ENCODE results near the gene COBL.

Gene COBL

GRCh38 chr7:51274001-51274400 is 42.6 kb downstream of the COBL start:
- no peak for DNase-seq (ENCODE audit: low spot score)

GRCh38 chr7:51273360-51273759 is 43.2 kb downstream of the COBL start:
- DNase-seq (ENCODE audit: low spot score) = no peak

- DNase-seq (ENCODE audit: low spot score) = no peak
These were observed 45.6 kb downstream of the COBL start for GRCh38 chr7:51270965-51271364.

GRCh38 chr7:51269911-51270310 is 46.7 kb downstream of the COBL start:
- no peak for DNase-seq (ENCODE audit: low spot score)

GRCh38 chr7:51269321-51269720 is 47.3 kb downstream of the COBL start:
- no peak for DNase-seq (ENCODE audit: low spot score)

GRCh38 chr7:51268859-51269258 is 47.8 kb downstream of the COBL start:
- no peak for DNase-seq (ENCODE audit: low spot score)

GRCh38 chr7:51267169-51267568 is 49.4 kb downstream of the COBL start:
- DNase-seq (ENCODE audit: low spot score) = no peak

GRCh38 chr7:51265066-51265907 is 51.3 kb downstream of the COBL start:
- DNase-seq (ENCODE audit: low spot score) = no peak

- no peak for DNase-seq (ENCODE audit: low spot score)
These were observed 52.8 kb downstream of the COBL start for GRCh38 chr7:51263631-51264484.

- no peak for DNase-seq (ENCODE audit: low spot score)
These were observed 53.6 kb downstream of the COBL start for GRCh38 chr7:51262796-51263531.

- no peak for DNase-seq (ENCODE audit: low spot score)
These were observed 54.4 kb downstream of the COBL start for GRCh38 chr7:51261950-51262795.

- no peak for DNase-seq (ENCODE audit: low spot score)
These were observed 55.3 kb downstream of the COBL start for GRCh38 chr7:51261117-51261835.

- DNase-seq (ENCODE audit: low spot score) = no peak
These were observed 56.1 kb downstream of the COBL start for GRCh38 chr7:51260516-51260915.

- no peak for DNase-seq (ENCODE audit: low spot score)
These were observed 56.8 kb downstream of the COBL start for GRCh38 chr7:51259766-51260165.

- no peak for DNase-seq (ENCODE audit: low spot score)
These were observed 59.7 kb downstream of the COBL start for GRCh38 chr7:51256916-51257315.

GRCh38 chr7:51256209-51256781 is 60.3 kb downstream of the COBL start:
- DNase-seq (ENCODE audit: low spot score) = no peak

GRCh38 chr7:51255536-51256208 is 60.9 kb downstream of the COBL start:
- DNase-seq (ENCODE audit: low spot score) = no peak

GRCh38 chr7:51255036-51255435 is 61.6 kb downstream of the COBL start:
- DNase-seq (ENCODE audit: low spot score) = no peak

- no peak for DNase-seq (ENCODE audit: low spot score)
These were observed 63.5 kb downstream of the COBL start for GRCh38 chr7:51253157-51253556.

GRCh38 chr7:51251290-51251689 is 65.3 kb downstream of the COBL start:
- DNase-seq (ENCODE audit: low spot score) = no peak
